ENCODE measurements around the gene CEMIP2. TPM values are rescaled to one million over a fixed set of nuclear protein-coding genes. Genes with fewer than 3 reads are reported as not detected.

CEMIP2 gene
- total and polyA plus RNA-seq, 10 of the 15 experiments (the other 5 are each of a cell fraction or from before 2014, with no cell fraction given), result 0.50 to 19.2 (median 1.2) TPM

DNA sequence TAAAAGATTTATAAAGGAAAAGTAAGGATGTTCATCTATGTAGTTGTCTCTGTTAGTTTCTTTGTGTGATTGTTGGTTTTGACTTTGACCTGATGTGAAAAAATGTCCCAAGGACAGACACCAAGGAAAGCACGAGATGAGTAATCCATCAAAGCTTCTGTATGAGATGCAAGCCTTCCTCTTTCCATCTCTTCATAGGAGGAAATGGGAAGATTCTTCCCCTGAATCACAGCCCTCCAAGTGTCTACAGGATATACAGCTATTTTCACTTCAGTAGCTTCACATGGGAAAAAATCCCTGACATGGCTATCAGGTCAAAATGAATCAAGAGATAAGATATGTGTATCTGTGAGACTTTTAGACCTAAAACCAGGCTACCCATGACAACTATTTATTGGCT is 29.0 kb upstream of the CEMIP2 start (continued):
- TF ChIP-seq EP300 (IDR thresholded peaks at IDR 0.05; ENCODE audit: borderline replicate concordance in 1 of 2, control insufficient read depth in 1 of 2, low read depth in 2 of 2, low read length in 2 of 2) (no peak), ATF2 (IDR thresholded peaks at IDR 0.05; ENCODE audit: low read length) (no peak), TARDBP (IDR thresholded peaks at IDR 0.05; ENCODE audit: borderline replicate concordance) (no peak), KAT2A (conservative IDR thresholded peaks at IDR 0.05; ENCODE audit: control insufficient read depth, low read depth, low read length) (no peak), E4F1 (IDR thresholded peaks at IDR 0.05; ENCODE audit: borderline replicate concordance, partially characterized antibody) (no peak), ETV6 (conservative IDR thresholded peaks at IDR 0.05 in 1 of 2, IDR thresholded peaks at IDR 0.05 in 1 of 2; ENCODE audit: borderline replicate concordance in 1 of 2, low read depth in 1 of 2) (no peak), BRCA1 (IDR thresholded peaks at IDR 0.05; ENCODE audit: low read depth, low read length) (no peak)
- TF ChIP-seq, protein P1, sequence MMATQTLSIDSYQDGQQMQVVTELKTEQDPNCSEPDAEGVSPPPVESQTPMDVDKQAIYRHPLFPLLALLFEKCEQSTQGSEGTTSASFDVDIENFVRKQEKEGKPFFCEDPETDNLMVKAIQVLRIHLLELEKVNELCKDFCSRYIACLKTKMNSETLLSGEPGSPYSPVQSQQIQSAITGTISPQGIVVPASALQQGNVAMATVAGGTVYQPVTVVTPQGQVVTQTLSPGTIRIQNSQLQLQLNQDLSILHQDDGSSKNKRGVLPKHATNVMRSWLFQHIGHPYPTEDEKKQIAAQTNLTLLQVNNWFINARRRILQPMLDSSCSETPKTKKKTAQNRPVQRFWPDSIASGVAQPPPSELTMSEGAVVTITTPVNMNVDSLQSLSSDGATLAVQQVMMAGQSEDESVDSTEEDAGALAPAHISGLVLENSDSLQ (IDR thresholded peaks at IDR 0.05), result no peak
- TF ChIP-seq, protein P2, sequence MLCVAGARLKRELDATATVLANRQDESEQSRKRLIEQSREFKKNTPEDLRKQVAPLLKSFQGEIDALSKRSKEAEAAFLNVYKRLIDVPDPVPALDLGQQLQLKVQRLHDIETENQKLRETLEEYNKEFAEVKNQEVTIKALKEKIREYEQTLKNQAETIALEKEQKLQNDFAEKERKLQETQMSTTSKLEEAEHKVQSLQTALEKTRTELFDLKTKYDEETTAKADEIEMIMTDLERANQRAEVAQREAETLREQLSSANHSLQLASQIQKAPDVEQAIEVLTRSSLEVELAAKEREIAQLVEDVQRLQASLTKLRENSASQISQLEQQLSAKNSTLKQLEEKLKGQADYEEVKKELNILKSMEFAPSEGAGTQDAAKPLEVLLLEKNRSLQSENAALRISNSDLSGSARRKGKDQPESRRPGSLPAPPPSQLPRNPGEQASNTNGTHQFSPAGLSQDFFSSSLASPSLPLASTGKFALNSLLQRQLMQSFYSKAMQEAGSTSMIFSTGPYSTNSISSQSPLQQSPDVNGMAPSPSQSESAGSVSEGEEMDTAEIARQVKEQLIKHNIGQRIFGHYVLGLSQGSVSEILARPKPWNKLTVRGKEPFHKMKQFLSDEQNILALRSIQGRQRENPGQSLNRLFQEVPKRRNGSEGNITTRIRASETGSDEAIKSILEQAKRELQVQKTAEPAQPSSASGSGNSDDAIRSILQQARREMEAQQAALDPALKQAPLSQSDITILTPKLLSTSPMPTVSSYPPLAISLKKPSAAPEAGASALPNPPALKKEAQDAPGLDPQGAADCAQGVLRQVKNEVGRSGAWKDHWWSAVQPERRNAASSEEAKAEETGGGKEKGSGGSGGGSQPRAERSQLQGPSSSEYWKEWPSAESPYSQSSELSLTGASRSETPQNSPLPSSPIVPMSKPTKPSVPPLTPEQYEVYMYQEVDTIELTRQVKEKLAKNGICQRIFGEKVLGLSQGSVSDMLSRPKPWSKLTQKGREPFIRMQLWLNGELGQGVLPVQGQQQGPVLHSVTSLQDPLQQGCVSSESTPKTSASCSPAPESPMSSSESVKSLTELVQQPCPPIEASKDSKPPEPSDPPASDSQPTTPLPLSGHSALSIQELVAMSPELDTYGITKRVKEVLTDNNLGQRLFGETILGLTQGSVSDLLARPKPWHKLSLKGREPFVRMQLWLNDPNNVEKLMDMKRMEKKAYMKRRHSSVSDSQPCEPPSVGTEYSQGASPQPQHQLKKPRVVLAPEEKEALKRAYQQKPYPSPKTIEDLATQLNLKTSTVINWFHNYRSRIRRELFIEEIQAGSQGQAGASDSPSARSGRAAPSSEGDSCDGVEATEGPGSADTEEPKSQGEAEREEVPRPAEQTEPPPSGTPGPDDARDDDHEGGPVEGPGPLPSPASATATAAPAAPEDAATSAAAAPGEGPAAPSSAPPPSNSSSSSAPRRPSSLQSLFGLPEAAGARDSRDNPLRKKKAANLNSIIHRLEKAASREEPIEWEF (IDR thresholded peaks at IDR 0.05; ENCODE audit: insufficient replicate concordance, low read depth, low read length), result no peak

All from GM12878 (cell line).